ENCODE results near the gene TIMM44.

GRCh38 chr19:7914099-7914498 is 29.4 kb downstream of the TIMM44 start:
- TF ChIP-seq CTCF (IDR thresholded peaks at IDR 0.05; ENCODE audit: low read depth, low read length) (no peak), POLR2A (IDR thresholded peaks at IDR 0.05; ENCODE audit: extremely low read depth, insufficient read length) (no peak), MYC (IDR thresholded peaks at IDR 0.05; ENCODE audit: low read depth, low read length) (no peak)
- TF ChIP-seq, protein P1, sequence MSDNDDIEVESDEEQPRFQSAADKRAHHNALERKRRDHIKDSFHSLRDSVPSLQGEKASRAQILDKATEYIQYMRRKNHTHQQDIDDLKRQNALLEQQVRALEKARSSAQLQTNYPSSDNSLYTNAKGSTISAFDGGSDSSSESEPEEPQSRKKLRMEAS (IDR thresholded peaks at IDR 0.05; ENCODE audit: low read depth, low read length), result no peak
